Stimulated activated CD8-positive, alpha-beta memory T cell treated with anti-CD3 and anti-CD28 coated beads, Interleukin-4, amount 100 ng/mL, for 1 hour (primary cell): Measurements from ENCODE around the gene MMD.
"Not testable (repeated sequence)": the region's sequence is repeated elsewhere in the genome, so short reads cannot be mapped to it uniquely, and the experiment has no call there.

Experiments
- DNase-seq, 2 donors: peaks; one replicate each; pipeline ENCODE4 v3.0.0-alpha.2; 2020; ENCODE audit warnings: low read depth in 2 of 2, low spot score in 1 of 2

Gene MMD

GRCh38 chr17:55444471-55445441, 23.1 kb upstream of the MMD start:
- no peak for DNase-seq

- DNase-seq = no peak
Measured at GRCh38 chr17:55443904-55444303, 22.3 kb upstream of the MMD start.

GRCh38 chr17:55442953-55443683, 21.5 kb upstream of the MMD start:
- DNase-seq = no peak

- no peak for DNase-seq
Measured at GRCh38 chr17:55442462-55442861, 20.8 kb upstream of the MMD start.

GRCh38 chr17:55441544-55441943, 19.9 kb upstream of the MMD start:
- DNase-seq = no peak

GRCh38 chr17:55440391-55440790, 18.8 kb upstream of the MMD start:
- DNase-seq = no peak

GRCh38 chr17:55437159-55437605, 15.5 kb upstream of the MMD start:
- DNase-seq = no peak

- DNase-seq = no peak
Measured at GRCh38 chr17:55436224-55437158, 14.9 kb upstream of the MMD start.

- no peak for DNase-seq
Measured at GRCh38 chr17:55435408-55435807, 13.8 kb upstream of the MMD start.

GRCh38 chr17:55434721-55435120, 13.1 kb upstream of the MMD start:
- DNase-seq = no peak

- DNase-seq = no peak
Measured at GRCh38 chr17:55433629-55434422, 12.2 kb upstream of the MMD start.

- no peak for DNase-seq
Measured at GRCh38 chr17:55433029-55433628, 11.5 kb upstream of the MMD start.

GRCh38 chr17:55432358-55433028, 10.9 kb upstream of the MMD start:
- no peak for DNase-seq

GRCh38 chr17:55431914-55432313, 10.3 kb upstream of the MMD start:
- DNase-seq = not testable (repeated sequence)

GRCh38 chr17:55430541-55431288, 9.1 kb upstream of the MMD start:
- DNase-seq = no peak

- no peak for DNase-seq
Measured at GRCh38 chr17:55427587-55427882, 5.9 kb upstream of the MMD start.

- no peak for DNase-seq
Measured at GRCh38 chr17:55426851-55427586, 5.4 kb upstream of the MMD start.

- no peak for DNase-seq
Measured at GRCh38 chr17:55424893-55425540, 3.4 kb upstream of the MMD start.
